ENCODE data around the gene TSPEAR.

Gene TSPEAR

GRCh38 chr21:44498280-44499210, 212.8 kb downstream of the TSPEAR start:
- no peak for DNase-seq (ENCODE audit: low read depth)
- TF ChIP-seq CTCF (IDR thresholded peaks at IDR 0.05; ENCODE audit: insufficient read depth, low read depth, low read length, missing control alignments), result no peak
- H3K4me3 ChIP-seq (ENCODE audit: low read length), result no peak overlapping the region

GRCh38 chr21:44497703-44498126, 213.7 kb downstream of the TSPEAR start:
- TF ChIP-seq CTCF (IDR thresholded peaks at IDR 0.05; ENCODE audit: insufficient read depth, low read depth, low read length, missing control alignments), result no peak
- no peak for DNase-seq (ENCODE audit: low read depth)
- H3K4me3 ChIP-seq (ENCODE audit: low read length), result no peak overlapping the region

- TF ChIP-seq CTCF (IDR thresholded peaks at IDR 0.05; ENCODE audit: insufficient read depth, low read depth, low read length, missing control alignments), result no peak
- no peak for DNase-seq (ENCODE audit: low read depth)
- no peak overlapping the region for H3K4me3 ChIP-seq (ENCODE audit: low read length)
Observed at GRCh38 chr21:44496564-44497550, 214.5 kb downstream of the TSPEAR start.

DNA sequence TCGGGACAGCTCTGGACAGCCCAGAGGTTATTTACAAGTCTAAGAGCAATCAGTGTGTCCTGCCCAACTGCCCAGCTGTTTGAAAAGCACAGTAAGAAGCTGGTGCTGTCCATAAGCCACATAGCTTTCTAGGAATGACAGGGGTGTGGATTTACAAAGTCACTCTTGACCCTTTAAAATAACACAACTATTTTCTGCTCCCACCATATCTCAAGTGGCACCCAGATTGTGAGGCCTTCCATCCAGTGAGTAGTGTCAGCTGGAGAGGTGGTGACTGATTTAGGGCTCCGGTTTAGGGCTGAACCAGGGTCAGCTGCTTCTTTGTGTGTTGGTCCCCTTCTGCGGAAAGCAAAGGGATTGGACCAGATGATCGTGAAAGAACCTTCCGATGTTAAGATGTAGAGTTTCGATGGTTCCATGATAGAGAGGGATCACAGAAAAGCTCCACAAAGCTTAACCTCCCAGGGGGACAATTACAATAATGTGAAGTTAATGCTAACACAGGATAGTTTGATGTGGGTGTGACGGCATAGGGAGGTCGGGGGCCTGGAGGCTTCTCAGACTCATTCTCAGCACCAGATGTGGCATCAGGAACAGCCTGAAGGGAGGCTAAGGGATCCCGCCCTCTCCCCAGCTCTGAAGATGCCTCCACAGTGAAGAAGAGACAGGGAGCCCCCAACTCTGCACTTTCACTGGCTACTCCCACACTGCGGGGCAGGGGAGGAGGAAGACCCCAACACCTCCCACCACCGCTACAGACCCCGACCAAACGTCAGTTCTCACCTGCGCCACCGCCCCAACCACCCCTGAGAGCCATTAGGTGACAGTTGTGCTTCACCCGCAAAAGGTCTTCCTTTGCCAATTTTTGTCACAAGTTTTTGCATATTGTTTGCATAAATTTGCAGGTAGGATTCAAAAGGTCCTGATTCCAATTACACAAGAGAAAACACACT, 215.5 kb downstream of the TSPEAR start:
- DNase-seq (ENCODE audit: low read depth), result no peak
- no peak for TF ChIP-seq CTCF (IDR thresholded peaks at IDR 0.05; ENCODE audit: insufficient read depth, low read depth, low read length, missing control alignments)
- H3K4me3 ChIP-seq (ENCODE audit: low read length), result no peak overlapping the region

DNA sequence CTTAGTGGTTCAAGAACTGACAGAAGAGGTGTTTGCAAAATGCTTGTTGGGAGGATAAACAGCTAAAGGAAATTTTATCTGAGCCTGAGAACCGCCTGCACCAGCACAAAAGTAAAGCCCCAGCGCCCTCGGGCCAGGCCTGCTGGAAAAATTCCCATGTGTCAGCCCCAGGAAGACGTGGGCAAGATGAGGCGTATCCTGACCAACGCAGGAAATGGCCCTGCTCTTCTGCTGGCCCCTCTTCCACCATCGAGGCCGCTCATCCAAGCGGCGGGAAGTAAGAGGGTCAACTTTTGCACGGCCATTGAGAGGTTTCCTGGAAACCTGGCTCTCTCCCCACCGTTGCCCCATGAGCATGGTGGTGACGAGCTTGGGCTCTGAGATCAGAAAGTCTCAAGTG, 216.4 kb downstream of the TSPEAR start:
- TF ChIP-seq CTCF (IDR thresholded peaks at IDR 0.05; ENCODE audit: insufficient read depth, low read depth, low read length, missing control alignments), result no peak
- DNase-seq (ENCODE audit: low read depth), result no peak
- H3K4me3 ChIP-seq (ENCODE audit: low read length), result no peak overlapping the region

GRCh38 chr21:44494418-44494817, 217.0 kb downstream of the TSPEAR start:
- no peak for TF ChIP-seq CTCF (IDR thresholded peaks at IDR 0.05; ENCODE audit: insufficient read depth, low read depth, low read length, missing control alignments)
- no peak for DNase-seq (ENCODE audit: low read depth)
- H3K4me3 ChIP-seq (ENCODE audit: low read length), result no peak overlapping the region
